ENCODE data around the gene COX14.

COX14 gene

GRCh38 chr12:50110127-50110761 lies 1.8 kb upstream of the COX14 start (continued):
- TF ChIP-seq ZNF398 (tag by site-specific recombination; IDR thresholded peaks at IDR 0.05) (no peak), ZNF585B (tag by site-specific recombination; IDR thresholded peaks at IDR 0.05) (no peak), ZSCAN16 (tag by site-specific recombination; IDR thresholded peaks at IDR 0.05) (peak; percentile 79; the same call in 1 of the 2 replicates), ZNF560 (tag by site-specific recombination; IDR thresholded peaks at IDR 0.05; ENCODE audit: borderline replicate concordance) (no peak), KLF7 (tag by site-specific recombination; IDR thresholded peaks at IDR 0.05; ENCODE audit: borderline replicate concordance) (no peak), ZNF311 (tag by site-specific recombination; IDR thresholded peaks at IDR 0.05; ENCODE audit: borderline replicate concordance) (no peak), ZNF18 (tag by site-specific recombination; IDR thresholded peaks at IDR 0.05) (no peak), SP7 (tag by site-specific recombination; IDR thresholded peaks at IDR 0.05) (peak; percentile 36; the same call in 1 of the 2 replicates), ZNF292 (tag by site-specific recombination; IDR thresholded peaks at IDR 0.05; ENCODE audit: borderline replicate concordance, low read depth) (no peak), CTCF (tag by site-specific recombination; IDR thresholded peaks at IDR 0.05) (no peak), ZNF521 (tag by site-specific recombination; IDR thresholded peaks at IDR 0.05) (no peak), ZNF529 (tag by site-specific recombination; IDR thresholded peaks at IDR 0.05; ENCODE audit: insufficient replicate concordance) (no peak), ZNF23 (tag by site-specific recombination; IDR thresholded peaks at IDR 0.05; ENCODE audit: borderline replicate concordance) (no peak), YY1 (tag by site-specific recombination; IDR thresholded peaks at IDR 0.05) (no peak), ZNF76 (tag by site-specific recombination; IDR thresholded peaks at IDR 0.05; ENCODE audit: borderline replicate concordance, low read depth) (no peak), ZBTB6 (tag by site-specific recombination; IDR thresholded peaks at IDR 0.05) (no peak), ZNF341 (tag by site-specific recombination; IDR thresholded peaks at IDR 0.05; ENCODE audit: low read depth) (peak; percentile 63; the same call in 1 of the 2 replicates), ZNF114 (tag by site-specific recombination; IDR thresholded peaks at IDR 0.05) (no peak), EGR2 (tag by site-specific recombination; IDR thresholded peaks at IDR 0.05; ENCODE audit: low read depth) (no peak), ZNF623 (tag by site-specific recombination; IDR thresholded peaks at IDR 0.05) (no peak), PATZ1 (tag by site-specific recombination; IDR thresholded peaks at IDR 0.05) (0 out of 2 replicates have a peak, but pooled peaks have one; percentile 8), ZNF274 (IDR thresholded peaks at IDR 0.05; ENCODE audit: low read length) (no peak), ZNF274 (tag by site-specific recombination; IDR thresholded peaks at IDR 0.05; ENCODE audit: borderline replicate concordance) (no peak), ZEB2 (tag by site-specific recombination; IDR thresholded peaks at IDR 0.05) (no peak), ZNF416 (tag by site-specific recombination; IDR thresholded peaks at IDR 0.05) (no peak), ZNF580 (tag by site-specific recombination; IDR thresholded peaks at IDR 0.05) (no peak), PRDM10 (tag by site-specific recombination; IDR thresholded peaks at IDR 0.05) (0 out of 2 replicates have a peak, but pooled peaks have one; percentile 23)

All from HEK293 (cell line).